GM21390 (cell line): ENCODE data around the gene CNTNAP2.
A peak's percentile ranks its signal among the peaks of the same experiment; 100 is the strongest.
"Not testable (repeated sequence)": the region's sequence is repeated elsewhere in the genome, so short reads cannot be mapped to it uniquely, and the experiment has no call there.

ENCODE experiments used
- ATAC-seq: cut with Tn5 transposase; IDR thresholded peaks from one replicate; pipeline ENCODE4 v1.9.1; 2021; ENCODE audit not compliant: unreplicated experiment

CNTNAP2 gene

GRCh38 chr7:148042935-148043631, 1926.5 kb downstream of the CNTNAP2 start:
- ATAC-seq: no peak

- ATAC-seq: no peak
Observed at GRCh38 chr7:148044173-148044572, 1927.6 kb downstream of the CNTNAP2 start.

GRCh38 chr7:148045521-148045920, 1928.9 kb downstream of the CNTNAP2 start:
- no peak for ATAC-seq

- peak; percentile 55 for ATAC-seq
Observed at GRCh38 chr7:148049068-148049467, 1932.5 kb downstream of the CNTNAP2 start.

GRCh38 chr7:148050492-148051158, 1934.0 kb downstream of the CNTNAP2 start:
- no peak for ATAC-seq

- no peak for ATAC-seq
Observed at GRCh38 chr7:148056406-148056805, 1939.8 kb downstream of the CNTNAP2 start.

- no peak for ATAC-seq
Observed at GRCh38 chr7:148058092-148058491, 1941.5 kb downstream of the CNTNAP2 start.

GRCh38 chr7:148058753-148059152, 1942.2 kb downstream of the CNTNAP2 start:
- ATAC-seq: no peak

GRCh38 chr7:148060724-148061123, 1944.1 kb downstream of the CNTNAP2 start:
- peak; percentile 99 for ATAC-seq

GRCh38 chr7:148078111-148078510, 1961.5 kb downstream of the CNTNAP2 start:
- not testable (repeated sequence) for ATAC-seq

- no peak for ATAC-seq
Observed at GRCh38 chr7:148079206-148080080, 1962.8 kb downstream of the CNTNAP2 start.

GRCh38 chr7:148083448-148083847, 1966.8 kb downstream of the CNTNAP2 start:
- no peak for ATAC-seq

GRCh38 chr7:148084138-148084537, 1967.5 kb downstream of the CNTNAP2 start:
- peak; percentile 88 for ATAC-seq

- ATAC-seq: no peak
Observed at GRCh38 chr7:148091882-148092281, 1975.3 kb downstream of the CNTNAP2 start.

- no peak for ATAC-seq
Observed at GRCh38 chr7:148093375-148094166, 1977.0 kb downstream of the CNTNAP2 start.

- ATAC-seq: no peak
Observed at GRCh38 chr7:148095066-148095465, 1978.5 kb downstream of the CNTNAP2 start.

- ATAC-seq: no peak
Observed at GRCh38 chr7:148104136-148104716, 1987.6 kb downstream of the CNTNAP2 start.

- ATAC-seq: no peak
Observed at GRCh38 chr7:148104924-148105323, 1988.3 kb downstream of the CNTNAP2 start.

GRCh38 chr7:148105853-148106252, 1989.3 kb downstream of the CNTNAP2 start:
- no peak for ATAC-seq

- ATAC-seq: no peak
Observed at GRCh38 chr7:148107443-148108127, 1991.0 kb downstream of the CNTNAP2 start.
